ENCODE measurements around the gene RGS12.
"Not testable (repeated sequence)": the region's sequence is repeated elsewhere in the genome, so short reads cannot be mapped to it uniquely, and the experiment has no call there.

The RGS12 gene

DNA sequence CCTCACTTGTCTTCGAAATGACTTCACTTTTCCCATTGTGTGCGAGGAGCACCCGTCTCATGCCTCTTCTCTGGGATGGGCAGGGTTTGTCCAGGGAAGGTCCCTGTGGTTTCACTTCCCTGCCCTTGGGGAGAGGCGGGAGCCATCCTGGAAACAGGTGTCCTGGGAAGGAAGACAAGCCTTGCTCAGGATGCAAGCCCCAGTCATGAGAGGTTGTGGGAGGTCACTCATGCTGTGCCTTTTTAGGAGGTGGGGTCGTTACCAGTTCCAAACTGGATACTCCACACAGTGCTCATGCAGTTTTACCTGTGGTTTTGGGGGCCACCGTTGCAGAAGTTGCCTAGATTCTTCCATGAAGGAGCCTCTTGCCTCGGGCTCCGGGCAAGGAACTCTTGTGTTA is 3.8 kb downstream of the RGS12 start:
- no peak for DNase-seq (ENCODE audit: low read depth in 2 of 2)

DNA sequence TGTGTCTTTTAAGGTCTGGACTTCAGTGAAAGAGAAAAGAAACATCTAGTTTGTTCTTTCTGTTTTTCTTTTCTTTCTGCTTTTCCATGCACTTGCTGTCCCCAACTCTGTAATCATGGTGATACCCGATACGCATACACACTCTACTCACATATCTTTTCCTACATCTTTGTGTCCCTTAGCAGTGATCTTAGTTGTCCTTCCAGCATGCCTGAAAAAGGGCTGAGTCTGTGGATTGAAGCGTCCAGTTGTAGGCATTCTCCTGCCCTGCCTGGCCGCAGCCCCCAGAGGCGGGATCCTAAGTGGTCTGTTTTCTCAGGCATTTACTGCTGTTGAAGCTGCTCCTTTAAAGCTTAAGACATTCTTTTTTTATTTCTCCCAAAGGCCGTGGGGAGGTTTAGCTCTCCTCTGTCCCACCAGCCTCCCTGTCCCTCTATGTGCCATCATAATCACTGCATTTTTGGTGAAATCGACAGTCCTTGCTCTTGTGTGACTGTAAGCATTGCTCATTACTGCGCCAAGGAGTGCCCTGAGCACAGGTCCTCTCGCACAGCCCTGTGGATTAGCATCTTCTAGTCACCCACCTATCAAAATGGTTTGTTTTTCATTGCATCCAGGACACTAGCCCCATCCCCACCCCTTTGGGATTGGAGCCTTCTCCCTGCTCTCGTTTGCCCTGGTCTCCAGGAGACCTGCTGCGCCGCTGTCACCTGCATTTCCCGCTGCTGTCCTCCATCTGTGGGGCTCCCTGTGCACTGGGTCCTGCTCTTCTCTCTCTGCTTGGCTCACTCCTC is 4.4 kb downstream of the RGS12 start:
- no peak for DNase-seq (ENCODE audit: low read depth in 2 of 2)

DNA sequence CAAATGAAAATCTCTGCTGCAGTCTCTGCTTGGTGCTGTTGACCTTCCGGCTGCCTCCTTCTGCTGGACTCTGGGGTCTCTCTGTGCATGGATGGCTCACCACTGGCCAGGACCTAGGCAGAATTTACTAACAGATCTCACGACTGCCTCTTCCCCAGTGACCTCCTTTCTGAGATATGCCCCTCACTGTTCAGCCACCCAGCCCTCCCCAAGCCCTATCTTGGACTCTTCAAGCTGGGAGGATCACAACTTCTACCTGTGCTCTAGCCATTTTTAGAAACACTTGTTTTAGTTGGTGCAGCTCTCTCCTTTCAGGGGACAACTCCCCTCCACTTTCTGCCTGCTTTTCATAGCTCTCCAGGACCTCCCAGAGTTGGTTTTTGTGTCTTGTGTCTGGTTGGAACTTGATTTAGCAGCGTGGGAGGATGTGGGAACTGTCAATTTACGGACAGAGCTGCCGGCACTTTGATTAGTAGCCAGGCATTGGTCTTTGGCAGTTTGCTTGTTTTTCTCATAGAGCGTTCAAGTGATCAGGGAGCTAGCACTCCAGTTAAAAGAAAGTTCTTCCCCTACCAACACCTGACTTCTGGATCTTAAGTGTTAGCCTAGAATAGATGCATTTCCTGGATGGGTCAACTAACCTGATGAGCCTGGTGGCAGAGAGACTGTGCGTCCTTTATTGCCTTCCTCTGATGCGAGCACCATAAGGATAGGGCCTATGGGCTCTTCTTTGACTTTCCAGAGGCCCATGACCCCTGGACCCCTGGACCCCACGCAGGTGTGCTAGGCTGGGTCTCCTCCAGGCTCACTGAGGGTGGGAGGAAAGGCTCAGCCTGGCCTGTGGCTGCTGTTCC is 6.5 kb downstream of the RGS12 start:
- DNase-seq (ENCODE audit: low read depth in 2 of 2), result no peak

DNA sequence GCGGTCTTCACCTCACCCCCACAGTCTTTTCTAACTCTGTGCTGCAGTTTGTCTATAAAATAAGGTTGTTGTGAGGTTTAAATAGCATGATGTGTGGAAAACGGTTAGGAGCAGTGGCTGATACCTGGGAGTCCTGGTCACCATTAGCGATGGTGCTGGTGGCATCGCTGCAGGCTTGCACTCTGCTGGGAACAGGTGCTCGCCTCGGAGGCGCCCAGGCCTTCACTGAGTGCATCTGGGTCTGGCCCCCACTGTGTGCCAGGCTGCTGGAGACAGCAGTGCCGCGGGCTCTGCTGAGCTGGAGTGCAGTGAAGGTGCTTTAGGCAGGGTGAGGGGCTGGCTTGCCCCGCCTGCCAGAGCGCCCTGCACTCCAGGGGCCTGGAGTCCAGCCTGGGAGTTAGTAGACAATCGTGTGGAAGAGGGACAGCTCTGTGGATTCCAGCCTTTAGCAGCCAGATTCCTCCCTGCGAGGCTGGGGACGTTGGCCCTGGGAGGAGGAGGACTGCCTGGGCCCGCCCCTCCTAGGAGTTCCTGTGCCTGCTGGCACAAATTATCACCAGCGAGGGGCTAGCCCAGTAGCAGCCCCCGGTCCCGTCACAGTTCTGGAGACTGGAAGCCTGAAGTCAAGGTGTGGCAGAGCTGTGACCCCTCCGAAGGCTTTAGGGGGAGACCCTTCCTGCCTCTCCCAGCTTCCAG is 7.3 kb downstream of the RGS12 start:
- DNase-seq (ENCODE audit: low read depth in 2 of 2), result no peak

DNA sequence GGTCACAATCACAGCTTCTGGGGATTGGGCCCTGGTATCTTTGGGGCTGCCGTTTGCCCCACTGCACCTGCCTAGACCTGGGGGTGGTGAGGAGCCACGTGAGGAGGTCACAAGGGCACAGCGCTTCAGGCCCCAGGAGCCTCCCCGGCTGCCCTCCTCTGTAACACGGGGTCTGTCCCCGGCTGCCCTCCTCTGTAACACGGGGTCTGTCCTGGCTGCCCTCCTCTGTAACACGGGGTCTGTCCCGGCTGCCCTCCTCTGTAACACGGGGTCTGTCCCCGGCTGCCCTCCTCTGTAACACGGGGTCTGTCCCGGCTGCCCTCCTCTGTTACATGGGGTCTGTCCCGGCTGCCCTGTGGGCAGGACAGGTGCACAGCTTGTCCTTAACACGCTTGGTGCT is 8.1 kb downstream of the RGS12 start:
- DNase-seq (ENCODE audit: low read depth in 2 of 2), result not testable (repeated sequence)

DNA sequence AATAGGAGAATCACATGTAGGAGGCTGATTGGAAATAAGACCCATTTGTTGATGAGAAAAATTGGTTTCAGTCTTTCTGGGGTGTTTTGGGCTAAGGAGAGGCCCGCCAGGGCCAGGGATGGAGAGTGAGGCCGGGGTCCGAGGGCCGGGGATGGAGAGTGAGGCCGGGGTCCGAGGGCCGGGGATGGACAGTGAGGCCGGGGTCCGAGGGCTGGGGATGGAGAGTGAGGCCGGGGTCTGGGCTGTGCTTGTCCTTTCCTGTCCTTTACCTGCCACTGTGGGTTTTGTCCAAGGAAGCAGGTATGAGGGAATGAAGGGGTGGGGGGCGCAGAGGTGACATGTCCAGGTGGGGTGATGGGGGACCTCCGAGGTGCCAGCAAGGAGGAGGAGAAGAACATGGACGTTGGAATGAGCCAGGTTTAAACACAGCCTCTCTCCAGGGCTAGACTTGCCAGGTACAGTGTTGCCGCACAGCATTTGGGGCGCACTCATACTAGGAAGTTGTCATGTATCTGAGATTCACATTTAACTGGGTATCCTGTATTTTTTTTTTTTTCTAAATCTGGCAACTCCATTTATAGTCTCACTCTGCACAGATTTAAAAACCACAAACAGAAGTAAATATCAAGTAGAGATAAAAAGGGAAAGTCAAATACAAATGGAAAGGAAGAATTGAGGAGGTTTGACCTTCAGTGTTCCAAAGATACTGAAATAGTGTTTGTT is 8.8 kb downstream of the RGS12 start:
- DNase-seq (ENCODE audit: low read depth in 2 of 2), result no peak

DNA sequence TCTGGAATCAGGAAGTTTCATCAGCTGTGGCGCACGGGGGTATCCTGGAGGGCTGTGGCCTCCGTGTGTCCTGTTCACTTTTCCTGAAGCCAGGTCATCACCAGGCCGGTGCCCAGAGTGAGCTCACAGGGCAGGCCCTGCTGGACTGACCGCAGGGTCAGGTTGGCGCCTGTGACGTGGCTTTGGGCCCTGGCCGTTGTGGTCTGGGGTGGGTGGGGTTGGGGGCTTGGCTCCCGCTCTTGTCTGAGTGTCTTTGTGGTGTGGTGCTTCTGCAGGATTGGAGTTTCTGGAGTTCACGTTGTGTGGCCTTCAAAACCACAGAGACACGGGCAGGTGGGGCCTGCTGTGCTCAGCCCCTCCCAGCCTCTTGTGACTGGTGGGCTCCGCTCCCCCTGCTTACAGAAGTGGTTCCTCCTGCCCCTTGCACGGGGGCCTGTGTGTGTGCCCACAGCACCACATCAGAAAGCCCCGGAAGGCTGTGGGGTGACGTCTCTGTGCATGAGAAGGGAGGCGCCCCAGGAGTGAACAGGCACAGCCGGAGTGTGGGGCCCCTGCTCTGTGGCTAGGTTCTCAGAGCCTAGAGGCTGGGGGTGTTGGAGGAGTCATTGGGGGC is 9.5 kb downstream of the RGS12 start:
- DNase-seq (ENCODE audit: low read depth in 2 of 2), result peak; percentile 26 to 36

DNA sequence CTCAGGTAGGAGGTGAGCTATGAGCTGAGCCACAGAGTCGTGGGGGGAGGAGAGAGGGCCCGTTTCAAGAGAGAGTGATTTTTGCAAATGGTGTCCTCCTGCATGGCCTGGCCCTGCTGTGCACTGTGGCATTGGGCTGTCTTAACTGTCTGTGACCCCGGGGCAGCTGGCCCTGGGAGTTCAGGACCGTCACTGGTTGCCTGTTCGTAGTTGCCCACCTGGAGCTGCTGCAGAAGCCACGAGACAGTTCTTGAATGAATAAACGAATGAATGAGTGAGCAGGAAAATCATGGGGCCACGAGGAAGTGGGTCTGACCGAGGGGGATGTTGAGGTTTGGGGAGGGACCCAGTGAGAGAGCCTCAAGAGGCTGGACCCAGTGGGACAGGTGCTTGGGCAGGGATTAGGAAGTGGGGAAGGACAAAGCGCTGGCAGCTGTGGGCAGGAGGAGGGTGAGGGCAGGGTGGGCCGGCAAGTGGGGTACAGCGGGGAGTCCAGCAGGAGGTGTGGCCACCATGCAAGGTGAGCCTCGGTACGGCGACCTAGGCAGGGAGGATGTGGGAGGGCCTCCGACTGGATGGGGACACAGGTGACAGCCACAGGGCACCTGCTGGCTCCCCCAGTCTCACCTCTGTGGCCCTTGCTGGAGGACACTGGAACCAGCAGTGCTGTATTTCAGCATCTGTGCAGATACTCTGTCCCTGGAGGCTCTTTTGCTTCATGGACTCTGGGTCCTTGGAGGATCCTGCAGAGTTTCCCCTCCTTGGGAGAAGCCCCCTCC is 10.2 kb downstream of the RGS12 start:
- no peak for DNase-seq (ENCODE audit: low read depth in 2 of 2)

DNA sequence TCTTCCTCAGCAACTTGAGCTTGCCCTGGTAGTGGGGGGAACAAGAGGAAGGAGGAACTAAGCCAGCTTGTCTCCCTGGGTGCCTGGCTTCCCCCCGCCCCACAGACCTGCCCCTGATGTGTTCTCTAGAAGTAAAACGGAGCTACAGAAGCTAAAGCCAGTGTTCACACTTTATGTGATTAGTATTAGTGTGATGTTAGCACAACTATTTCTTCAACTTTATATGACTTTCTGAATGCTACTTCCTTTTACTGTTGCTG is 10.7 kb downstream of the RGS12 start:
- no peak for DNase-seq (ENCODE audit: low read depth in 2 of 2)

DNA sequence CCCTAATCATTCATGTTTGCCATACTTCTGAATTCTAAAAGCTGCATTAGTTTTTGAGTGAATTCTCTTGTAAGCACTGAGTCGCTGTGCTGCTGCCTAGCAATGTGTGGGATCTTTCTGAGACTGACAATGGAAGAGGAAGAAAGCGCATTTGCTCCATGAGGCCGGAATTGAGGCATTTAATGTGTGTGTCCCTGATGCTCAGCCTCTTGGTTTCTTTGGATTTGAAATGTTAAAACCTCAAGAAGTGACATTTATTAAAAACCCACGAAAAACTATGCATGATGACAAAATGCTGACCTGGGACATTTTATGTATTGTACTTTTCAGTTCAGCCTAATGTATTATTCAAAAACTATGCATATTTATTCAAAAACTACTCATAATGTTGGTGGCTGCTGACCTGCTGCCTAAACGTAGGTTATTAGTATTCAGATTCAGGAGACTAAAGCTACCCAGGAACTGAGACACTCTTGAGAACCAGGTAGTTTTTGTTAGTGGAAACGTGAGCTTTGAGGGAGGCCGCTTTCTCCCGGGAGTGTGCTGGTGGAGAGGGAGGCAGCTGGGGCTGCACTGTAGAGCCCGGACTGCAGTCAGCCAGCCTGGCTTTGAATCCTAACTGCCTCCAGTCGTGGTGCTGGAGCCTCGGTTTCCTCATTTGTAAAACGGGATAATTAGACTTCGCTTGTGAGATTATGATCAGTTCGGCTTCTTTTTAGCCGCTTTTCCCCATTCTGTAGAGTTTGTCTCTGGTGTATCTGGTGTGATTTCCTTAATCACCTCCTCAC is 11.3 kb downstream of the RGS12 start:
- no peak for DNase-seq (ENCODE audit: low read depth in 2 of 2)

DNA sequence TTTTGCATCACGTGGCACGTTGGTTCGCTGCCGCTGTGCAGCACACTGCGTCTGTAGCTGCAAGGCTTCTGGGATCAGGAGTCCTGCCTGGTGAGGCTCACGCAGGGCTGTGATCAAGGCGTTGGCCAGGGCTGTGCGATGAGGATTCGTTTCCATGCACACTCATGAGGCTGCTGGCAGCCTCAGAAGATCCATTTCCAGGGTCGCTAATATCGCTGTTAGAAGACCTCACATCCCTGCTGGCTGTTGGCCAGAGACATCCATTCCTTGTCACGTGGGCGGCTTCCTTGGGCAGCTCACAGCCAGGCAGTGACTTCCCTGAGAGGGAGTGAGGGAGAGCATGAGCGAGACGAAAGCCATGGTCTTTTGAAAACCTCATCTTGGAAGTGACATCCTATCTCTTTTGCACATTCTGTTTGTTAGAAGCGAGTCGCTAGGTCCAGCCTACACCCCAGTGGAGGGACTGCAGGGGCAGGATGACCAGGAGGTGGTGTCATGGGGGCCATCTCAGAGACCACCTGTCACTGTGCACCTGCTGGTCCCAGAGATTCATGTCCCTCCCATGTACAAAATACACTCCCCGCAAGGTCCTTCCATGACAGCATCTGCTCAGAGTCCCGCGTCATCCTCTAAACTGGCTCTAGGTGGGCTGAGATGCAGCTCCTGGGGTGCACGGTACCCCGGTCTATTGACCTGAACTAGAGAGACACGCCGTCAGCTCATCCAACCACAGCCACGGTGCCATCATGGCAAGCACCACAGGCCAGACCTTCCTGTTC is 12.2 kb downstream of the RGS12 start:
- DNase-seq (ENCODE audit: low read depth in 2 of 2), result no peak

DNA sequence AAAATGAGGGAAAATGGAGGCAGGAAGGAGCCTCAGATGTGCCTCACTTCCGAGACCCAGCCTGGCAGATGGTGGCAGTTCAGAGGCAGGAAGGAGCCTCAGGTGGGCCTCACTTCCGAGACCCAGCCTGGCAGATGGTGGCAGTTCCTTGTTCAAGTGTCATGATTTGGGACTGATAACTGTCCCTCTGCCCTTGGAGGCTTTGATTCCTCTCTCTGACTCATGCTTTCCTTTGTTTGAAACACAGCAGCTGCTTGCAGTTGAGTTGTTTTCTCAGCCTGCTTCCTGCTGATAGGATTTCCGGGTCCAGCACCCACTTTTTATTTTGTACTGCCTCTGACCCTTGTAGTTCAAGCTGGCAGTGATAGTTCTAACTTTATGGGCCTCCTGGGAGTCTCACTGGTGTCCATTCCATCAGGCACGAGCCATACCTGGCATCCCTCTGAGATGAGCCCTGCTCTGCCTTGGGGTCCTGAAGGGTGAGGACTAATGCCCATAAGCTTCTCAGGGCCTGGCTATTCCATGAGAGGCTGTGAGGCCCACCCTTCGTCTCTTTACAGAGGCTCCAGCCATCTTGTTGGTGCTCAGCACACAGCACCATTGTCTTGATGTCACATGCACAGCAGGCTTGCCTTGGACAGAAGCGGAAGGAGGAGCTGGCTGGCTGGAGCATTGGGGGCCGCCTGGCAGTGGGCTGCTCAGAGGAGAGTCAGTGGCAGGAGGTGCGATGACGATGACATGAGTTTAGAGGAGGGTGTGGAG is 13.0 kb downstream of the RGS12 start:
- DNase-seq (ENCODE audit: low read depth in 2 of 2), result no peak

DNA sequence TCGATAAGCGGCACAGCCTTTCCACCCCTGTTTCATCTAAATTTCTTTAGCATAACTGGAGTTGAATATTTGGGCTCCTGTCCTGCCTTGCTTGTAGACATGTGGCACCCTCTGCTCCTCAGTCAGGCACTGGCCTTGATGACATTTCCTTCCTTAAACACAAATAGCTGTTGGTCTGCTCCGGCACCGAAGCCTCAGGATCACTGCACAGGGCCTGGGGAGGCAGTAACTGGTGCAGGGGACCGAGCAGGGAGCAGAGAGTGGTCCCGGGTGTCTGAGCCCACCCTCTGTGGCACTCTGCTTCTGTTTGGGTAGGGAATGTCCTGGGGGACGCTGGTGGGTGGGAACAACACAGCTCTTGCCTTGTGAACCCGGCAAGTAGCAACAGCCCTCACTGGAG is 13.6 kb downstream of the RGS12 start:
- DNase-seq (ENCODE audit: low read depth in 2 of 2), result no peak

DNA sequence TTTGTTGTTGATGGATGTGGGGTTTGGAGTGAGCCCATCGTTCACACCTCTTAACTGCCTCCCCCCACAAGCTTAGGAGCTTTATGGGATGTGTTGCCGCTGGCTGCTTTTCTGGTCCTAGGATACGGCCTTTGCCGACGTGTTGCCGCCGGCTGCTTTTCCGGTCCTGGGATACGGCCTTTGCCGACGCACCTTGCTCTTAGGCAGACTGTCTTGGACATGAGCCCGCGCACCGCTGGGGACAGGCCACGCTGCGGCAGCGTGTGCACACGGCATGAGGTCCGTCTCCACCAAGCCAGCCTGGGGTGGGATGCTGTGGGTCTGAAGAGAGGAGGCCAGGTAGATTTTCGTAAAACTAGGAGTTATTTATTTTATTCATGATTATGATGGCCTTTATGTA is 14.2 kb downstream of the RGS12 start:
- no peak for DNase-seq (ENCODE audit: low read depth in 2 of 2)

DNA sequence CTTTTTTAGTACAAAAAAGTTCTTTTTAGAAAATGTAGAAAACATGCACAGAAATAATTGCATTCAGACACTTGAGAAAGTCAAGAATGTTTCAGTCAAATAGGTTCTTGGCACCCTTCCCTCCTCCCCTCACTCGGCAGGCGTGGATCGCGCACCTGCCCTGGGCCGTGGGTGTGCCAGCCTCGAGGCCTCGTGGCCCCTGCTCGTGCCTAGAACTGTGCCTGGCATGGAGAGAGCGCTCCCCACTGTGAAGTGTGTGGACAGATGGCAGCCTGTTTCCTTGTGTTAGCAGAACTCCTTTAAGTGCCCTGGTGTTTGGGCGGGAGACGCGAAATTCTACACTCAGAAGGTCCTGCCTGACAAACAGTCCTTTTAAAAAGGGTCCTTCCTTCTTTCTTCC is 14.7 kb downstream of the RGS12 start:
- no peak for DNase-seq (ENCODE audit: low read depth in 2 of 2)

DNA sequence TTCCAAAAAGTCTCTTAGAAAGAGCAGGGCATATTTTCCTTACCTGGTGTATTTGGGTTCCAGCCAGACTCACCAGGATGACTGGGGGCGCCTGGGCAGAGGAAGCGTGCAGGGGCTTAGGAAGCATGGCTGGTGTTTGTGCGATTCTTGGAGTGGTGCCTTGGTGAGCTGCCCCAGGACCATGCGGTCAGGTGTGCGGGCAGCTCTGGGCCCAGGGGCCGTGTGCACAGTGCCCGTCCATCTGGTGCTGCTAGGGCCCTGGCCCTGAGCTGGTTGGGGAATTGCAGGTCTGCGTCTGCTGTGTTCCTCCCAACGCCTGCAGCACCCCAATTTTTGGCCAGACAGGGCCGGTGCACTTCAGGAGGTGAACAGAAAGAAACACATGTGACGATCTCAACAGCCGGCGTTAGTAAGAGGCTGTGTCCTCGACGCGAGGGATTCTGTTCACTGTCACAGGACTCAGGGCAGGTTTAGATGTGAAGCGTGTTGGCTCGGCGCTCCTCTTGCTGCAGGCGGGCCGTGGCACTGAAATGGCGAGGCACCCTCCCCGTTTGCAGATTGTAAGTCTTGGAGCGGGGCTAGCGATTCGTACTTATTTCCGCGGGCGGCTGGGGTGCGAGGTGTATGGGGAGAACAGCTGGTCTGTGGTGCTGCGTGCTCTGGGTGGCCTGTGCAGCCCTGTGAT is 15.2 kb downstream of the RGS12 start:
- DNase-seq (ENCODE audit: low read depth in 2 of 2), result no peak

DNA sequence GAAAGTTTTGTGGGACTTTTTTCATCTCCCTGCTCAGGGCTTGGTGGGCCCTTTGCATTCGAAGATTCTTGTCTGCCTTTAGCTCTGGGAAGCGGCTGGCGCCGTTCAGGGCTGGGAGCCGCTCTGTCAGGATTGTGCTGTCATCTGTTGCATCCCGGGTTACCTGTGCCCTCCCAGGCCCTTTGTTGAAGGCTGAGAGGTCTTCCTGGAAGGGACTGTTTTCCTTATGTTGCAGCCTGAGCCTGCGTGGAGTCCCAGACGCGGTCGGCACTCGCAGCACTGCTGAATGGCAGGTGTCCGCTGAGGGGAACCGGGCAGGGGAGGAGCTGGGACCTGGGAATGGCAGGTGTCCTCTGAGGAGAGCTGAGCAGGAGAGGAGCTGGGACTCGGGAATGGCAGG is 15.9 kb downstream of the RGS12 start:
- no peak for DNase-seq (ENCODE audit: low read depth in 2 of 2)
